ENCODE data around the gene KCNMB3. TPM values are rescaled to one million over a fixed set of nuclear protein-coding genes. Genes with fewer than 3 reads are reported as not detected.
"Not testable (repeated sequence)": the region's sequence is repeated elsewhere in the genome, so short reads cannot be mapped to it uniquely, and the experiment has no call there.

The KCNMB3 gene
- total and polyA plus RNA-seq, 2 experiments from 2014 or later, result 2.7 to 3.2 TPM

DNA sequence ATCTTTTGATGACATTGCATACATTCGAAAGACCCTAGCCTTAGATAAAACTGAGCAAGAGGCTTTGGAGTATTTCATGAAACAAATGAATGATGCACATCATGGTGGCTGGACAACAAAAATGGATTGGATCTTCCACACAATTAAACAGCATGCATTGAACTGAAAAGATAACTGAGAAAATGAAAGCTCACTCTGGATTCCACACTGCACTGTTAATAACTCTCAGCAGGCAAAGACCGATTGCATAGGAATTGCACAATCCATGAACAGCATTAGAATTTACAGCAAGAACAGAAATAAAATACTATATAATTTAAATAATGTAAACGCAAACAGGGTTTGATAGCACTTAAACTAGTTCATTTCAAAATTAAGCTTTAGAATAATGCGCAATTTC lies 16.7 kb downstream of the KCNMB3 start:
- Histone ChIP-seq H3K9me3 (ENCODE audit: low read depth) (no peaks in the 10 kb centered on the region), H3K4me1 (ENCODE audit: low read depth) (peaks cover 16% of the 10 kb centered on the region), H3K4me3 (no peak overlapping the region), H3K27ac (no peak overlapping the region), H3K27me3 (no peaks in the 10 kb centered on the region), H3K36me3 (peaks cover 10% of the 10 kb centered on the region)
- TF ChIP-seq, protein P1, sequence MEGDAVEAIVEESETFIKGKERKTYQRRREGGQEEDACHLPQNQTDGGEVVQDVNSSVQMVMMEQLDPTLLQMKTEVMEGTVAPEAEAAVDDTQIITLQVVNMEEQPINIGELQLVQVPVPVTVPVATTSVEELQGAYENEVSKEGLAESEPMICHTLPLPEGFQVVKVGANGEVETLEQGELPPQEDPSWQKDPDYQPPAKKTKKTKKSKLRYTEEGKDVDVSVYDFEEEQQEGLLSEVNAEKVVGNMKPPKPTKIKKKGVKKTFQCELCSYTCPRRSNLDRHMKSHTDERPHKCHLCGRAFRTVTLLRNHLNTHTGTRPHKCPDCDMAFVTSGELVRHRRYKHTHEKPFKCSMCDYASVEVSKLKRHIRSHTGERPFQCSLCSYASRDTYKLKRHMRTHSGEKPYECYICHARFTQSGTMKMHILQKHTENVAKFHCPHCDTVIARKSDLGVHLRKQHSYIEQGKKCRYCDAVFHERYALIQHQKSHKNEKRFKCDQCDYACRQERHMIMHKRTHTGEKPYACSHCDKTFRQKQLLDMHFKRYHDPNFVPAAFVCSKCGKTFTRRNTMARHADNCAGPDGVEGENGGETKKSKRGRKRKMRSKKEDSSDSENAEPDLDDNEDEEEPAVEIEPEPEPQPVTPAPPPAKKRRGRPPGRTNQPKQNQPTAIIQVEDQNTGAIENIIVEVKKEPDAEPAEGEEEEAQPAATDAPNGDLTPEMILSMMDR (IDR thresholded peaks at IDR 0.05; ENCODE audit: low read depth, low read length), result no peak
- peak in 1 of 2 donors; percentile 42 for DNase-seq (ENCODE audit: low read depth in 1 of 2, low spot score in 1 of 2)

DNA sequence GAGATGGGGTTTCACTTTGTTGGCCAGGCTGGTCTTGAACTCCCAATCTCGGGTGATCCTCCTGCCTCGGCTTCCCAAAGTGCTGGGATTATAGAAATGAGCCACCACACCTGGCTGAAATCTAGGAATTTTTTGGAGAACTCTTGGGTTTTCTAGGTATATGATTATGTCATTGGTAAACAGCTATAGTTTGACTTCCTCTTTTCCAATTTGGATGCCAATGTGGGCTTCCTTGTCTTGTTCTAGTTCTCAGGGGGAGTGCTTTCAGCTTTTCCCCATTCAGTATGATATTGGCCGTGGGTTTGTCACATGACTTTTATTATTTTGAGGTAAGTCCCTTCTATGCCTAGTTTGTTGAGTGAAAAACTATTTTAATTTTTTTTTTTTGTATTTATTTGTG lies 17.9 kb downstream of the KCNMB3 start:
- H3K4me1 ChIP-seq (ENCODE audit: low read depth), result peaks cover 16% of the 10 kb centered on the region
- H3K27me3 ChIP-seq, result no peaks in the 10 kb centered on the region
- DNase-seq (ENCODE audit: low read depth in 1 of 2, low spot score in 1 of 2), result no peak
- no peaks in the 10 kb centered on the region for H3K9me3 ChIP-seq (ENCODE audit: low read depth)
- TF ChIP-seq, protein P1 (IDR thresholded peaks at IDR 0.05; ENCODE audit: low read depth, low read length), result no peak
- H3K36me3 ChIP-seq, result peaks cover 10% of the 10 kb centered on the region
- H3K27ac ChIP-seq, result no peak overlapping the region
- H3K4me3 ChIP-seq, result no peak overlapping the region

DNA sequence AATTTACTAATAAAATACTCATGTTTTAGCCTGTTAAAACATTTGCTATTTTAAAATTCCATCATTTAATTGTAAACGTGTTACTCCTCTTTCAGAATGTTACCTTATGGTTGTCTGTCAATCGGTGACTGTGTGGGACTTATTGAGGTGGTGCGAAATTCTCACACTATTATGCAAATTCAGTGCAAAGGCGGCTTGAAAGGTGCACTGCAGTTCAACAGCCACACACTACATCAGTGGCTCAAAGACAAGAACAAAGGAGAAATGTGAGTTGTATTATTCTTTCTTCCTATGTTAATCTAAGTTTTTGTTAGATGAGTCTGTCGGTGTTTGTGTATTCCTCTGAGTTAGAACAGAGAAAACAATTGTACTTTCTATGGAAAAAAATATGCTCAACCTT lies 21.7 kb downstream of the KCNMB3 start:
- H3K36me3 ChIP-seq, result peaks cover 12% of the 10 kb centered on the region
- no peaks in the 10 kb centered on the region for H3K27me3 ChIP-seq
- H3K4me1 ChIP-seq (ENCODE audit: low read depth), result peaks cover 5% of the 10 kb centered on the region

DNA sequence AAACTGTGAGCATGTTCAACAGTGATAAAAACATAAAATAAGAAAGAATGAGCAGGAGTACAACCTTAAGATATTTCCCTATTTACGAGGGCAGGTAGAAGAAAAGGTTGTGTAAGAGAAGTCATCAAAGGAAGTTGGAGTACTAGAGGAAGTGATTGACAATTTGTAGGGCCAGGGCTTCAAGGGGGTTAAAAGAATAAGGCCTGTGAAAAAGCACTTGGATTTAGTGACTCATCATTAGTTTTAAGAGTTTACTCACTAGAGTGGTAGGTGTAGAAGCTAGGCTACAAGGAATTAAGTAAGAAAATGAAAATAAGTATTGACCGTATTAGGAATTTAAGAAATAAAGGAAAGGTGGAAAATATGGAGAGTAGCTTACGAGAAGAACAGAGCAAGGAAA lies 23.6 kb downstream of the KCNMB3 start:
- Histone ChIP-seq H3K9me3 (ENCODE audit: low read depth) (no peaks in the 10 kb centered on the region), H3K4me3 (no peak overlapping the region), H3K36me3 (peaks cover 7% of the 10 kb centered on the region), H3K27me3 (no peaks in the 10 kb centered on the region), H3K27ac (no peak overlapping the region), H3K4me1 (ENCODE audit: low read depth) (peaks cover 5% of the 10 kb centered on the region)
- DNase-seq (ENCODE audit: low read depth in 1 of 2, low spot score in 1 of 2), result no peak
- TF ChIP-seq, protein P1 (IDR thresholded peaks at IDR 0.05; ENCODE audit: low read depth, low read length), result no peak

More for the DNA sequence above, 21.7 kb downstream of the KCNMB3 start:
- Histone ChIP-seq H3K4me3 (no peak overlapping the region), H3K9me3 (ENCODE audit: low read depth) (no peaks in the 10 kb centered on the region), H3K27ac (no peak overlapping the region)
- TF ChIP-seq, protein P1 (IDR thresholded peaks at IDR 0.05; ENCODE audit: low read depth, low read length), result no peak
- DNase-seq (ENCODE audit: low read depth in 1 of 2, low spot score in 1 of 2), result no peak

DNA sequence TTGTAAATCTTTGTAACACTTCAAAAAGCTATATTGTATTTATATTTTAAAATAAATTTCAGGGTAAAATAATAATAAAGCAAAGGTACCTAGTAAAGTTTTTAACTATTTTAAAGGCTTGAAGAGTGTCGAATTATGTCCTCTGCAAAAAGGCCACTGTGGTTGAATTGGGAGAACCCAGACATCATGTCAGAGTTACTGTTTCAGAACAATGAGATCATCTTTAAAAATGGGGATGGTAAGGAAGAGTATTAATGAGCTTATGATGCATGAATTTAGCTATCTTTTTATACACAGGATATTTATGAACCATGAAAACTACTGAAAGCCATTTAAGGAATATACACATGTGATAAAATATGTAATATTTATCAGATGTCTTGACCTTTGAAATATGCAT lies 26.3 kb downstream of the KCNMB3 start:
- no peaks in the 10 kb centered on the region for H3K9me3 ChIP-seq (ENCODE audit: low read depth)
- H3K27ac ChIP-seq, result no peak overlapping the region
- TF ChIP-seq, protein P1 (IDR thresholded peaks at IDR 0.05; ENCODE audit: low read depth, low read length), result no peak
- no peak overlapping the region for H3K4me3 ChIP-seq
- peaks cover 8% of the 10 kb centered on the region for H3K36me3 ChIP-seq
- H3K27me3 ChIP-seq, result no peaks in the 10 kb centered on the region
- H3K4me1 ChIP-seq (ENCODE audit: low read depth), result peaks cover 5% of the 10 kb centered on the region
- DNase-seq (ENCODE audit: low read depth in 1 of 2, low spot score in 1 of 2), result no peak

DNA sequence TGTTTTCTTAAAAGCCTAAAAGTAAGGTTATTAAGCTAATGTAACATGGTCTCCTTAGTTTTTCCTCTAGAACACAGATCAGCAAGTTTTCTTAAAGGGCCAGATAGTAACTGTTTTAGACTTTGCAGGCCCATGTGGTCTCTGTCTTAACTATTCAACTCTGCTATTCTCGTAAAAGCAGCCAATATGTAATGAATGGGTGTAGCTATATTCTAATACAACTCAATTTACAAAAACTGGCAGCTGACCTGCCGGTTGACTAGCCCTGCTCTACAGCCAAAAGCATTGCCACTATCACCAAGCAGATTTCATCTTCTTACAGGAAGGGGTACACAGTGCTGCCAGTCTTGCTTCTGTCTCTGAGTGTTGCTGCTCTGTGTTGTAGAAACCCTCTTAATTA lies 27.4 kb downstream of the KCNMB3 start:
- TF ChIP-seq, protein P1 (IDR thresholded peaks at IDR 0.05; ENCODE audit: low read depth, low read length), result no peak
- Histone ChIP-seq H3K4me1 (ENCODE audit: low read depth) (peaks cover 5% of the 10 kb centered on the region), H3K4me3 (no peak overlapping the region), H3K27ac (no peak overlapping the region), H3K9me3 (ENCODE audit: low read depth) (no peaks in the 10 kb centered on the region), H3K36me3 (peaks cover 8% of the 10 kb centered on the region), H3K27me3 (no peaks in the 10 kb centered on the region)
- no peak for DNase-seq (ENCODE audit: low read depth in 1 of 2, low spot score in 1 of 2)

DNA sequence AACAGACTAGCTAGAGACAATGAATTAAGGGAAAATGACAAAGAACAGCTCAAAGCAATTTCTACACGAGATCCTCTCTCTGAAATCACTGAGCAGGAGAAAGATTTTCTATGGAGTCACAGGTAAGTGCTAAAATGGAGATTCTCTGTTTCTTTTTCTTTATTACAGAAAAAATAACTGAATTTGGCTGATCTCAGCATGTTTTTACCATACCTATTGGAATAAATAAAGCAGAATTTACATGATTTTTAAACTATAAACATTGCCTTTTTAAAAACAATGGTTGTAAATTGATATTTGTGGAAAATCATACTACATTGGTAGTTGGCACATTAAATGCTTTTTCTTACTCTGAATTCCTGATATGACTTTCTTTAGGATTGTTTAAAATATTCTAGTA lies 32.7 kb downstream of the KCNMB3 start:
- H3K4me3 ChIP-seq; H3K4me1 ChIP-seq (ENCODE audit: low read depth); H3K9me3 ChIP-seq (ENCODE audit: low read depth); DNase-seq (ENCODE audit: low read depth in 1 of 2, low spot score in 1 of 2); H3K27ac ChIP-seq; H3K27me3 ChIP-seq; H3K36me3 ChIP-seq: not testable (repeated sequence)

DNA sequence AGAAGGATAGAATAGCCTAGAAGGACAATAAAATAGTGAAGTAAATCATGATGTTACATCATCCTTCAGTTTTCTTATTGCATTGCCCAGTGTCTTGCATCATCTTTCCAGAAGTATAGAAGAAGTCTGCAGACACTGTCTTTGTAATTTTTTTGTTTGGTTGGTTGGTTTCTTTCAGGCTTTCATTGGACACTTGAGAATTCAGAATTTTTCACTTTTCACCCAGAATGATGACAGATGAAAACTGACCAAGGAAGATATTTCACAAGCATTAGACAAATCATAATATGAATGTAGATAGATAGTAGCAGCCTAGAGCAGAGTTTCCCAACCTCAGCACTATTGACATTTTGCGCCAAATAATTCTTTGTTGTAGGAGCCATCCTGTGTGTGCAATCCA lies 35.4 kb downstream of the KCNMB3 start:
- peak in 1 of 2 donors; percentile 62 for DNase-seq (ENCODE audit: low read depth in 1 of 2, low spot score in 1 of 2)
- H3K27me3 ChIP-seq, H3K27ac ChIP-seq: not testable (repeated sequence)

More for the DNA sequence above, 35.4 kb downstream of the KCNMB3 start:
- H3K4me1 ChIP-seq (ENCODE audit: low read depth); H3K9me3 ChIP-seq (ENCODE audit: low read depth); H3K4me3 ChIP-seq: not testable (repeated sequence)
- peaks cover 11% of the 10 kb centered on the region for H3K36me3 ChIP-seq
